SK-N-SH treated with all-trans-retinoic acid at 6 μM for 48 hours (cell line): ENCODE results near the gene BRI3.

Experiments
- ZFP3 ChIP-seq: fragments of 250-450 bp; sonication (Bioruptor Pico); IDR thresholded peaks from 2 replicates; pipeline ENCODE4 v1.5.0; 2020; ENCODE audit warnings: mild to moderate bottlenecking, moderate library complexity
- ZFP30 ChIP-seq: fragments of 450-650 bp; formaldehyde crosslinking; IDR thresholded peaks from 2 replicates; pipeline ENCODE4 v1.5.0; 2022; ENCODE audit warnings: mild to moderate bottlenecking, moderate library complexity

DNA sequence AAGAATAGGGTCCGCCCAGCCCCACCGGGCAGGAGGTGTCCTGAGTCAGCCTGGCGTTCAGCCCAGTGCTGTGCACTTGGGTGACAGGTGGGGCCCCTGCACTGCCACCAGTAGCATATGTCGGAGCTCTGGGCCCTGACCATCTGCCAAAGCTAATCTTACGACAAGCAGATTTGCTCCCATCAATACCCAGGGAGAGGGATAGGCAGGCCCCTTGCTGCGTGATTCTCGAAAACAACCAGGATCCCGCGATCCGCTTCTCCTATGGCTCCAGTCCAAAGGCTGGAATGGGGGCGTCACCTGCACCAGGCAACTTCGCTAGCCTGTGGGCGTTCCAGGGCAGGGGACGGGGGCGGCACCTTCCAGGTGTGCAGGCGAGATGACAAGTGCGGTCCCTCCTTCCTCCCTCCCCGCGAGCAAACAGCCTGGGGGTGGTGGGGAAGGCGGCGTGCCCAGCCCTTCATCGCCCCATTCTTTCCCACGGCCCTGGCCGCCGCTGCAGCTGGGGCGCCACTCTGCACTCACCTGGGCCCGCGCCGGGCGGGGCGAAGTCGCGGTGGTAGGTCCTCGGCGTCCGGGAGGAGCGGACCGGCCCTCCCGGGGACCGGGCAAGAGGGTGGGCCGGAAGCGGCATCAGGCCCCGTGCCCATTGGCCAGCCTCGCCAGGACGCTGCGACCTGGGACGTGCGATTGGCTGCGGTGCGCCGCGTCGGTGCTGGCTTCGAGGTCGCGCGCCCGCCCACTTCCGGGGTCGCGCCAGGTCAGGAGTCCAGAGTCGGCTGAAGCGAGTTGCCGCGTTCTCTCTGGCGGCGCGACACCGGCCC is 29.7 kb upstream of the BRI3 start, which contains the start of gene TECPR1:
- TF ChIP-seq ZFP30 (CRISPR knock-in tag) (no peak; the same call in 1 of the 2 replicates), ZFP3 (CRISPR knock-in tag) (no peak)
